CD14-positive monocyte (primary cell): ENCODE results near the gene SYTL5. TPM values are rescaled to one million over a fixed set of nuclear protein-coding genes. Genes with fewer than 3 reads are reported as not detected.

Experiments used
- DNase-seq, 3 donors: peaks; one replicate each; pipeline ENCODE4 v3.0.0-alpha.2; 2011 to 2022
- H2AFZ ChIP-seq: 2 replicates; pipeline ENCODE4 v1.6.0; 2012; ENCODE audit warnings: mild to moderate bottlenecking, low read depth, low read length, inconsistent platforms; ENCODE audit not compliant: insufficient read depth, poor library complexity, severe bottlenecking
- H3K27ac ChIP-seq, 2 donors: 1 replicate in 1 of 2; 2 replicates in 1 of 2; pipeline ENCODE4 v1.5.1; 2012 to 2013; ENCODE audit warnings: low read length in 2 of 2, control low read depth in 1 of 2, inconsistent platforms in 1 of 2, low read depth in 1 of 2, mild to moderate bottlenecking in 1 of 2
- H3K27me3 ChIP-seq, 2 donors: one replicate each; pipeline versions ENCODE4 v1.6.0 to v1.6.1; 2011 to 2013; ENCODE audit warnings: low read length in 2 of 2; ENCODE audit not compliant: control insufficient read depth in 2 of 2, insufficient read depth in 2 of 2
- H3K36me3 ChIP-seq, 2 donors: replicated peaks in 1 of 2; 1 replicate in 1 of 2; 2 replicates in 1 of 2; pipeline versions ENCODE4 v1.5.1 to v1.6.1; 2012 to 2013; ENCODE audit warnings: low read length in 2 of 2, control low read depth in 1 of 2, inconsistent platforms in 1 of 2, mild to moderate bottlenecking in 1 of 2; ENCODE audit not compliant: insufficient read depth in 2 of 2, control insufficient read depth in 1 of 2
- H3K4me1 ChIP-seq, 2 donors: 1 replicate in 1 of 2; 2 replicates in 1 of 2; pipeline versions ENCODE4 v1.5.1 to v1.6.1; 2012 to 2013; ENCODE audit warnings: low read length in 2 of 2, control low read depth in 1 of 2, inconsistent platforms in 1 of 2, mild to moderate bottlenecking in 1 of 2, moderate library complexity in 1 of 2; ENCODE audit not compliant: insufficient read depth in 2 of 2, control insufficient read depth in 1 of 2
- H3K4me2 ChIP-seq: replicated peaks from 2 replicates; pipeline ENCODE3; 2012; ENCODE audit warnings: low read length, moderate library complexity, mild to moderate bottlenecking; ENCODE audit not compliant: poor library complexity, severe bottlenecking; ENCODE audit errors: extremely low read depth
- H3K4me3 ChIP-seq, 3 experiments: fragments of 200-600 bp in 1 of 3; sonication (generic) in 1 of 3; replicated peaks in 1 of 3; 1 replicate in 2 of 3; 2 replicates in 1 of 3; pipeline ENCODE4 v1.5.1; 2011 to 2013; ENCODE audit warnings: low read length in 3 of 3, mild to moderate bottlenecking in 3 of 3, control low read depth in 2 of 3, low read depth in 2 of 3, inconsistent platforms in 1 of 3, moderate library complexity in 1 of 3
- H3K79me2 ChIP-seq: 2 replicates; pipeline ENCODE4 v1.6.0; 2012; ENCODE audit warnings: mild to moderate bottlenecking, control low read depth, inconsistent platforms, low read length, moderate library complexity; ENCODE audit not compliant: insufficient read depth
- H3K9ac ChIP-seq: 2 replicates; pipeline ENCODE4 v1.6.0; 2017; ENCODE audit warnings: low read length, mild to moderate bottlenecking; ENCODE audit not compliant: insufficient read depth, poor library complexity, severe bottlenecking
- H3K9me3 ChIP-seq, 2 donors: replicated peaks in 1 of 2; 1 replicate in 1 of 2; 2 replicates in 1 of 2; pipeline versions ENCODE4 v1.5.1 to v1.6.1; 2012 to 2013; ENCODE audit warnings: low read length in 2 of 2, control low read depth in 1 of 2; ENCODE audit not compliant: control insufficient read depth in 1 of 2, insufficient read depth in 1 of 2
- H4K20me1 ChIP-seq: 2 replicates; pipeline ENCODE4 v1.6.0; 2012; ENCODE audit warnings: mild to moderate bottlenecking, low read length, control low read depth, moderate library complexity; ENCODE audit not compliant: insufficient read depth
- H3K27ac Mint-ChIP-seq, 7 donors: one replicate each; pipeline ENCODE4 v1.8.0; 2020; ENCODE audit warnings: mild to moderate bottlenecking in 7 of 7, mixed read lengths in 7 of 7, moderate library complexity in 6 of 7, inconsistent platforms in 2 of 7
- H3K27me3 Mint-ChIP-seq, 3 donors: one replicate each; pipeline ENCODE4 v1.8.0; 2021 to 2022; ENCODE audit warnings: low read depth in 3 of 3, mild to moderate bottlenecking in 3 of 3, mixed read lengths in 3 of 3, moderate library complexity in 3 of 3, inconsistent platforms in 1 of 3
- H3K36me3 Mint-ChIP-seq, 2 donors: one replicate each; pipeline ENCODE4 v1.8.0; 2020; ENCODE audit warnings: mixed read lengths in 2 of 2, inconsistent platforms in 1 of 2, mild to moderate bottlenecking in 1 of 2
- H3K4me1 Mint-ChIP-seq: one replicate; pipeline ENCODE4 v1.8.0; 2020; ENCODE audit warnings: mild to moderate bottlenecking, mixed read lengths
- H3K4me3 Mint-ChIP-seq, 2 donors: one replicate each; pipeline ENCODE4 v1.8.0; 2020; ENCODE audit warnings: mild to moderate bottlenecking in 2 of 2, mixed read lengths in 2 of 2, moderate library complexity in 1 of 2
- H3K9me3 Mint-ChIP-seq, 7 donors: one replicate each; pipeline ENCODE4 v1.8.0; 2020 to 2022; ENCODE audit warnings: mixed read lengths in 7 of 7, mild to moderate bottlenecking in 6 of 7, moderate library complexity in 6 of 7, inconsistent platforms in 2 of 7
- WGBS: methylation state at CpG from one replicate; pipeline ENCODE4 v1.1.5; 2013; ENCODE audit warnings: missing lambda C conversion rate; ENCODE audit not compliant: insufficient coverage; 5-methylcytosine and 5-hydroxymethylcytosine counted together
- intact Hi-C, 2 donors: fragments of 100-400 bp; cut with micrococcal nuclease; formaldehyde crosslinking; loops; one replicate each; pipeline versions ENCODE4 v1.15.0 to v1.15.1; 2023
- polyA plus RNA-seq, 3 donors: library from polyadenylated mRNA; depleted of rRNA in 1 of 3; unstranded in 2 of 3; stranded (reverse) in 1 of 3; fragments of 300-500 nt in 2 of 3; fragments of >200 nt in 1 of 3; fragmentation: Illumina TruSeq in 2 of 3; gene quantifications; 1 replicate in 2 of 3; 2 replicates in 1 of 3; pipeline ENCODE4 v1.2.3, GENCODE V29; 2012 to 2021
- TF ChIP-seq, protein P1 (sequence below): fragments of 200-600 bp; IDR thresholded peaks from one replicate; pipeline ENCODE4 v1.8.0; 2022; ENCODE audit warnings: antibody characterized with exemption, mild to moderate bottlenecking

The SYTL5 gene
- polyA plus RNA-seq, 3 donors: not detected

DNA sequence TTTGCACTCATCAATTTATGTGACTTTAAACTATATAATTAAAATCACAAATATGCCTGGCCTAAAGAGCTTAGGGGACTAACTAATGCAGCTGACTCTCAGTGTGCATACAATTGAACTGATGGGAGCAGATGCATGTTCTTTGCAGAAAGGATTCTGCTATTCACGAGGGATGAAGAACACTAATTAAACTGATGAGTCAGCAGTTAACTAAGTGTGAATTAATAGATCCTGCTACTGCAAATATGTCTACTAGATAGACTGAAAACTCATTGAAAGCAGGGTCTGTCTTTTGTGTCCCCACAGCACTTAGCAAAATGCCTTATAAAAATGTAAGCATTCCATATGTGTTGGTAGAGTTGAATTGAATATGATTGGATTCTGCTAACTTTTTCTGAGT, 110.4 kb downstream of the SYTL5 start:
- Histone ChIP-seq H2AFZ (no peak overlapping the region), H3K27me3 (no peaks in the 10 kb centered on the region), H4K20me1 (no peaks in the 10 kb centered on the region), H3K79me2 (no peaks in the 10 kb centered on the region), H3K27ac (no peak overlapping the region), H3K4me2 (no peak overlapping the region), H3K4me1 (no peaks in the 10 kb centered on the region), H3K9ac (no peak overlapping the region), H3K9me3 (no peaks in the 10 kb centered on the region), H3K4me3 (no peak overlapping the region), H3K36me3 (no peaks in the 10 kb centered on the region)
- DNase-seq: no peak
- Mint-ChIP-seq H3K4me1 (no peaks in the 10 kb centered on the region), H3K27ac (no peak overlapping the region), H3K9me3 (peaks cover 0 to 3% (median 0%) of the 10 kb centered on the region in 7 donors), H3K36me3 (no peaks in the 10 kb centered on the region), H3K27me3 (no peaks in the 10 kb centered on the region), H3K4me3 (no peak overlapping the region)
- no CpG with 5 or more reads among the region's 1 CpG for WGBS
- TF ChIP-seq, protein P1, sequence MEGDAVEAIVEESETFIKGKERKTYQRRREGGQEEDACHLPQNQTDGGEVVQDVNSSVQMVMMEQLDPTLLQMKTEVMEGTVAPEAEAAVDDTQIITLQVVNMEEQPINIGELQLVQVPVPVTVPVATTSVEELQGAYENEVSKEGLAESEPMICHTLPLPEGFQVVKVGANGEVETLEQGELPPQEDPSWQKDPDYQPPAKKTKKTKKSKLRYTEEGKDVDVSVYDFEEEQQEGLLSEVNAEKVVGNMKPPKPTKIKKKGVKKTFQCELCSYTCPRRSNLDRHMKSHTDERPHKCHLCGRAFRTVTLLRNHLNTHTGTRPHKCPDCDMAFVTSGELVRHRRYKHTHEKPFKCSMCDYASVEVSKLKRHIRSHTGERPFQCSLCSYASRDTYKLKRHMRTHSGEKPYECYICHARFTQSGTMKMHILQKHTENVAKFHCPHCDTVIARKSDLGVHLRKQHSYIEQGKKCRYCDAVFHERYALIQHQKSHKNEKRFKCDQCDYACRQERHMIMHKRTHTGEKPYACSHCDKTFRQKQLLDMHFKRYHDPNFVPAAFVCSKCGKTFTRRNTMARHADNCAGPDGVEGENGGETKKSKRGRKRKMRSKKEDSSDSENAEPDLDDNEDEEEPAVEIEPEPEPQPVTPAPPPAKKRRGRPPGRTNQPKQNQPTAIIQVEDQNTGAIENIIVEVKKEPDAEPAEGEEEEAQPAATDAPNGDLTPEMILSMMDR: no peak
- intact Hi-C loops: no loop called here

DNA sequence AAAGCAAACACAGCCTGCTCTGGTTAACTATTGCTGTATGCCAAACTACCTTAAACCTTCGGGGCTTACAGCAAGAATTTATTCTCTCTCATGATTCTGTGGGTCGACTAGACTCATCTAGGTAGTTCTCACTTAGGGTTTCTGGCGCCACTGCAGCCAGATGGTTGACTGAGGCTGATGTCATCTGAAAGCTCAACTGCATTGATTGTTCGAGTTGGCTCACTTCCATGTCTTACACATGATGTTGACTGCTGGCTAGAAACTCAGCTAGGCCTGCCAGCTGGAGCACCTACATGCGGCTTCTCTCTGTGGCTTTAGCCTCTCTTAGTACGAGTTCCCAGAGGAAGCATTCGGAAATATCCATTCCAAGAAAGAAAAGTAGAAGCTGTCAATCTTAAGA, 111.1 kb downstream of the SYTL5 start:
- no peaks in the 10 kb centered on the region for H3K36me3 Mint-ChIP-seq
- DNase-seq: no peak
- no peak overlapping the region for H3K27ac Mint-ChIP-seq
- Histone ChIP-seq H3K36me3 (no peaks in the 10 kb centered on the region), H4K20me1 (no peaks in the 10 kb centered on the region), H3K9ac (no peak overlapping the region), H3K27ac (no peak overlapping the region), H3K79me2 (no peaks in the 10 kb centered on the region), H3K4me3 (no peak overlapping the region), H3K9me3 (no peaks in the 10 kb centered on the region), H3K4me2 (no peak overlapping the region), H2AFZ (no peak overlapping the region), H3K27me3 (no peaks in the 10 kb centered on the region), H3K4me1 (no peaks in the 10 kb centered on the region)
- TF ChIP-seq, protein P1: no peak
- peaks cover 0 to 3% (median 0%) of the 10 kb centered on the region in 7 donors for H3K9me3 Mint-ChIP-seq
- H3K4me3 Mint-ChIP-seq: no peak overlapping the region
- H3K27me3 Mint-ChIP-seq: no peaks in the 10 kb centered on the region
- no peaks in the 10 kb centered on the region for H3K4me1 Mint-ChIP-seq
- intact Hi-C loops: no loop called here
- WGBS: 98% methylated on average over 6 of the region's 7 CpGs
